Trophoblast cell (in vitro differentiated cells and primary cell): Measurements from ENCODE around the gene COX8C.

Experiments used
- DNase-seq, 2 donors: peaks; one replicate each; pipeline ENCODE4 v3.0.0-alpha.2; 2016
- H2AFZ ChIP-seq: 2 replicates; pipeline ENCODE4 v1.6.1; 2013; ENCODE audit warnings: low read length, moderate library complexity, mild to moderate bottlenecking; ENCODE audit not compliant: insufficient read depth, poor library complexity
- H2AK5ac ChIP-seq: 2 replicates; pipeline ENCODE4 v1.6.1; 2013; ENCODE audit warnings: mild to moderate bottlenecking, low read length
- H2BK120ac ChIP-seq: 2 replicates; pipeline ENCODE4 v1.6.1; 2013; ENCODE audit warnings: low read length, mild to moderate bottlenecking, moderate library complexity; ENCODE audit not compliant: insufficient read depth, poor library complexity
- H2BK12ac ChIP-seq: 2 replicates; pipeline ENCODE4 v1.6.1; 2013; ENCODE audit warnings: mild to moderate bottlenecking, low read length, moderate library complexity
- H2BK5ac ChIP-seq: 2 replicates; pipeline ENCODE4 v1.6.1; 2013; ENCODE audit warnings: low read length, low read depth, moderate library complexity, mild to moderate bottlenecking; ENCODE audit not compliant: poor library complexity
- H3K14ac ChIP-seq: 2 replicates; pipeline ENCODE4 v1.6.1; 2013; ENCODE audit warnings: mild to moderate bottlenecking, low read length
- H3K18ac ChIP-seq: 2 replicates; pipeline ENCODE4 v1.6.1; 2013; ENCODE audit warnings: mild to moderate bottlenecking, low read length
- H3K23ac ChIP-seq: 2 replicates; pipeline ENCODE4 v1.6.1; 2013; ENCODE audit warnings: low read length
- H3K27ac ChIP-seq: 2 replicates; pipeline ENCODE4 v1.5.1; 2013; ENCODE audit warnings: low read depth, mild to moderate bottlenecking, inconsistent platforms, low read length, moderate library complexity
- H3K27me3 ChIP-seq: 2 replicates; pipeline ENCODE4 v1.6.1; 2013; ENCODE audit warnings: inconsistent platforms, mild to moderate bottlenecking, low read length, moderate library complexity; ENCODE audit not compliant: insufficient read depth
- H3K36me3 ChIP-seq, 2 experiments: 1 replicate in 1 of 2; 2 replicates in 1 of 2; pipeline ENCODE4 v1.6.1; 2013; ENCODE audit warnings: low read length in 2 of 2, mild to moderate bottlenecking in 2 of 2, moderate library complexity in 1 of 2; ENCODE audit not compliant: insufficient read depth in 2 of 2, control insufficient read depth in 1 of 2
- H3K4ac ChIP-seq: 2 replicates; pipeline ENCODE4 v1.6.1; 2013; ENCODE audit warnings: low read depth, mild to moderate bottlenecking, low read length, moderate library complexity
- H3K4me1 ChIP-seq, 2 experiments: 1 replicate in 1 of 2; 2 replicates in 1 of 2; pipeline ENCODE4 v1.6.1; 2013; ENCODE audit warnings: low read length in 2 of 2, mild to moderate bottlenecking in 2 of 2, moderate library complexity in 1 of 2; ENCODE audit not compliant: insufficient read depth in 2 of 2, control insufficient read depth in 1 of 2
- H3K4me2 ChIP-seq: 2 replicates; pipeline ENCODE4 v1.6.1; 2013; ENCODE audit warnings: inconsistent platforms, mild to moderate bottlenecking, low read length, moderate library complexity
- H3K4me3 ChIP-seq: 2 replicates; pipeline ENCODE4 v1.5.1; 2013; ENCODE audit warnings: mild to moderate bottlenecking, low read depth, low read length, inconsistent platforms
- H3K79me1 ChIP-seq: one replicate; pipeline ENCODE4 v1.6.1; 2013; ENCODE audit warnings: low read length
- H3K79me2 ChIP-seq: 2 replicates; pipeline ENCODE4 v1.6.1; 2013; ENCODE audit warnings: low read length, mild to moderate bottlenecking; ENCODE audit not compliant: control insufficient read depth, insufficient read depth, poor library complexity
- H3K9ac ChIP-seq: 2 replicates; pipeline ENCODE4 v1.6.1; 2013; ENCODE audit warnings: mild to moderate bottlenecking, low read length
- H3K9me3 ChIP-seq: 2 replicates; pipeline ENCODE4 v1.6.1; 2013; ENCODE audit warnings: low read depth, mild to moderate bottlenecking, control low read depth, inconsistent platforms, low read length; ENCODE audit not compliant: insufficient read depth
- H4K12ac ChIP-seq: 2 replicates; pipeline ENCODE4 v1.6.1; 2013; ENCODE audit warnings: low read depth, mild to moderate bottlenecking, low read length, moderate library complexity
- H4K8ac ChIP-seq: 2 replicates; pipeline ENCODE4 v1.6.1; 2013; ENCODE audit warnings: low read depth, mild to moderate bottlenecking, low read length, moderate library complexity
- H4K91ac ChIP-seq: one replicate; pipeline ENCODE4 v1.6.1; 2013; ENCODE audit warnings: low read depth, mild to moderate bottlenecking, low read length, moderate library complexity
- WGBS: extraction: QIAGEN DNeasy Blood & Tissue Kit; methylation state at CpG from one replicate; pipeline ENCODE4 v1.1.7; 2013; ENCODE audit warnings: missing lambda C conversion rate; ENCODE audit not compliant: insufficient read length, insufficient coverage; ENCODE audit errors: extremely low coverage; 5-methylcytosine and 5-hydroxymethylcytosine counted together

COX8C gene

DNA sequence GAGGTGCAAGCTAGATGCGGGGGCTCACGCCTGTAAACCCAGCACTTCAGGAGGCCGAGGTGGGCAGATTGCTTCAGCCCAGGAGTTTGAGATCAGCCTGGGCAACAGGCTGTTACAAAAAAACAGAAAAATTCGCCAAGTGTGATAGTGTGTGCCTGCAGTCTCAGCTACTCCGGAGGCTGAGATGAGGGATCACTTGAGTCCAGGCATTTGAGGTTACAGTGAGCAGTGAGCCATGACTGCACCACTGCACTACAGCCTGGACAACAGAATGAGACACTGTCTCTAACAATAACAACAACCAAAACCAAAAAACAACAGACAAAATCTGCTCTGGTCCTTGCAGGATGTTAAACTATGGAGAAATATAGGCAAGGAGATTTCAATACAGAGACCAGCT is 28.1 kb upstream of the COX8C start:
- DNase-seq, result no peak
- Histone ChIP-seq H4K8ac (no peak overlapping the region), H3K4ac (peak overlapping the region; percentile 89), H3K14ac (no peak overlapping the region), H3K27me3 (no peaks in the 10 kb centered on the region), H2AFZ (no peak overlapping the region), H3K27ac (no peak overlapping the region), H3K79me2 (peaks cover 7% of the 10 kb centered on the region), H3K23ac (no peak overlapping the region), H2BK120ac (no peak overlapping the region), H3K9ac (no peak overlapping the region), H2AK5ac (no peak overlapping the region), H2BK5ac (peak overlapping the region; percentile 6), H3K4me1 (peaks cover 6 to 10% of the 10 kb centered on the region in 2 experiments), H3K9me3 (no peaks in the 10 kb centered on the region), H2BK12ac (no peak overlapping the region), H4K91ac (peak overlapping the region; percentile 43), H3K79me1 (no peaks in the 10 kb centered on the region), H3K36me3 (no peaks in the 10 kb centered on the region), H3K4me2 (no peak overlapping the region), H3K4me3 (no peak overlapping the region), H4K12ac (no peak overlapping the region), H3K18ac (no peak overlapping the region)
- no CpG with 5 or more reads among the region's 5 CpGs for WGBS

DNA sequence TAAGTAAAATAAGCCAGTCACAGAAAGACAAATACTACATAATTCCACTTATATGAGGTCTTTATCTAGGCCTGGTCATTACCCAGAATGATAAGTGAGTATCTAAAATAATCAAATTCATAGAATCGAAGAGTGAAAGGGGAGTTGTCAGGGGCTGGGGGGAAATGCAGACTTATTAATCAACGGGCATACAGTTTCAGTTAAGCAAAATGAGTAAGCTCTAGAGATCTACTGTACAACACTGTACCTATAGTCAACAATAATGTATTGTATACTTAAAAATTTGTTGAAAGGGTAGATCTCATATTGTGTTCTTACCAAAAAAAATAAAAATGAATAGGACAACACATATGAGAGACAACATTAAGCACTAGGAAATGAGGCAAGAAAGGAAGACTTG is 27.5 kb upstream of the COX8C start:
- Histone ChIP-seq H4K8ac (no peak overlapping the region), H3K27me3 (no peaks in the 10 kb centered on the region), H3K9me3 (no peaks in the 10 kb centered on the region), H3K4ac (no peak overlapping the region), H2AFZ (no peak overlapping the region), H3K4me2 (no peak overlapping the region), H2BK5ac (no peak overlapping the region), H3K36me3 (no peaks in the 10 kb centered on the region), H3K4me3 (no peak overlapping the region), H2BK12ac (no peak overlapping the region), H4K12ac (no peak overlapping the region), H3K79me1 (no peaks in the 10 kb centered on the region), H4K91ac (no peak overlapping the region), H2AK5ac (no peak overlapping the region), H3K18ac (no peak overlapping the region), H3K9ac (no peak overlapping the region), H3K79me2 (peaks cover 9% of the 10 kb centered on the region), H3K4me1 (peaks cover 6 to 10% of the 10 kb centered on the region in 2 experiments), H3K23ac (no peak overlapping the region), H2BK120ac (no peak overlapping the region), H3K27ac (no peak overlapping the region), H3K14ac (no peak overlapping the region)
- WGBS, result no CpG with 5 or more reads among the region's 2 CpGs
- DNase-seq, result no peak

DNA sequence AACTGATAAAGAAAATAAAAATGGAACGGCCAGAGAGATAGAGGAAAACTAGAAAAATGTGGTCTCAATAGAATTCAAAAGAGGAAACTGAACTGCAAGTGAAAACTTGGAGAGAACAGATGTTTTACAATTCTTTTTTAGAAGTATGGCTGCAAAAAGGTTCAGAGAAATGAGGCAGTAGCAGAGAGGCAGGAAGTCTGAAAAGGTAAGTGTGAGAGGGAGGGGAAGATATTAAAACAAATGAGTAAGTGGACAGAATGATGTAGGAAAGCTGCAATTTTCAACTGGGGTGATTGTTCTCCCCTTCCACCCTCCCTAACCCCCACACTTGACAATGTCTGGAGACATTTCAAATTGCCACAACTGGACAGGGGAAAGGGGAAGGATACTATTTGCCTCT is 27.0 kb upstream of the COX8C start:
- H3K14ac ChIP-seq, result no peak overlapping the region
- H2BK120ac ChIP-seq, result peak overlapping the region; percentile 33
- H2BK5ac ChIP-seq, result no peak overlapping the region
- no peak overlapping the region for H3K4me2 ChIP-seq
- no peak overlapping the region for H3K23ac ChIP-seq
- H3K4ac ChIP-seq, result peak overlapping the region; percentile 85
- no peak overlapping the region for H4K8ac ChIP-seq
- H3K18ac ChIP-seq, result no peak overlapping the region
- no peaks in the 10 kb centered on the region for H3K79me1 ChIP-seq
- H3K27ac ChIP-seq, result no peak overlapping the region
- H3K4me3 ChIP-seq, result no peak overlapping the region
- no peak overlapping the region for H4K12ac ChIP-seq
- no CpG with 5 or more reads among the region's 1 CpG for WGBS
- H3K27me3 ChIP-seq, result no peaks in the 10 kb centered on the region
- no peak overlapping the region for H3K9ac ChIP-seq
- no peaks in the 10 kb centered on the region for H3K36me3 ChIP-seq
- no peak overlapping the region for H2BK12ac ChIP-seq
- H2AFZ ChIP-seq, result no peak overlapping the region
- no peak for DNase-seq
- H3K4me1 ChIP-seq, result peaks cover 6 to 10% of the 10 kb centered on the region in 2 experiments
- no peak overlapping the region for H2AK5ac ChIP-seq
- H4K91ac ChIP-seq, result no peak overlapping the region
- H3K9me3 ChIP-seq, result no peaks in the 10 kb centered on the region
- H3K79me2 ChIP-seq, result peaks cover 9% of the 10 kb centered on the region

DNA sequence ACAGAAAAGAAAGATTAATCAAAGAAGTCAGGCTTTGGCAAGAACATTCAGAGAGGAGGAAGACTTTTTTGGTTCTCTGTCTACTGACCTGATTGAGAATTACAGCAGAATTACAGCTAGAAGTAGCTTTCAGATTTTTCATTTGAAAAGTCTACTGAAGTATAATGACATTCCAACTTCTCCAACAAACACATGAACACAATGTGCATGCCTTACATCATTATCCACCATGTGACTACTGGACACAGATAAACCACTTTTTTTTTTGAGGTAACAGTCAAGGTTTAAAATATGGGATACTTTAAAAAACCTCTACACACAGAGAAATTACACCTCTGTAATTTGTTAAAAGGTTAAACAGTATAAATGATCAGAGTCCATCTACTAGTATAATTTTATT is 26.5 kb upstream of the COX8C start:
- Histone ChIP-seq H3K4me2 (no peak overlapping the region), H3K27me3 (no peaks in the 10 kb centered on the region), H2BK12ac (no peak overlapping the region), H4K8ac (no peak overlapping the region), H3K79me1 (no peaks in the 10 kb centered on the region), H3K9me3 (no peaks in the 10 kb centered on the region), H3K18ac (no peak overlapping the region), H2AK5ac (no peak overlapping the region), H3K23ac (no peak overlapping the region), H3K4ac (no peak overlapping the region), H3K14ac (no peak overlapping the region), H2BK120ac (no peak overlapping the region), H3K4me3 (no peak overlapping the region), H4K91ac (no peak overlapping the region), H4K12ac (no peak overlapping the region), H3K4me1 (peaks cover 9 to 10% of the 10 kb centered on the region in 2 experiments), H3K36me3 (no peaks in the 10 kb centered on the region), H3K9ac (no peak overlapping the region), H3K27ac (no peak overlapping the region), H3K79me2 (peaks cover 12% of the 10 kb centered on the region), H2BK5ac (no peak overlapping the region), H2AFZ (no peak overlapping the region)
- DNase-seq, result no peak
